ENCODE results near the gene KRTAP2-1. TPM values are rescaled to one million over a fixed set of nuclear protein-coding genes. Genes with fewer than 3 reads are reported as not detected.

The KRTAP2-1 gene
- polyA plus RNA-seq, 1 experiment: not detected

- no peaks in the 10 kb centered on the region for H3K36me3 ChIP-seq (ENCODE audit: control insufficient read depth, insufficient read depth, low read length)
- POLR2A ChIA-PET: interaction anchor here (0.5 to 0.6 kb wide), 4 partner anchors 28 to 573 kb away, joined by 3 to 18 read pairs (median 3); partner anchors contain the start of gene KRTAP2-3
- no peaks in the 10 kb centered on the region for H3K27me3 ChIP-seq (ENCODE audit: control insufficient read depth, insufficient read depth, low read length)
- no peak overlapping the region for H3K4me3 ChIP-seq (ENCODE audit: low read depth, low read length)
- DNase-seq (ENCODE audit: low read depth): no peak
- TF ChIP-seq, protein P1, sequence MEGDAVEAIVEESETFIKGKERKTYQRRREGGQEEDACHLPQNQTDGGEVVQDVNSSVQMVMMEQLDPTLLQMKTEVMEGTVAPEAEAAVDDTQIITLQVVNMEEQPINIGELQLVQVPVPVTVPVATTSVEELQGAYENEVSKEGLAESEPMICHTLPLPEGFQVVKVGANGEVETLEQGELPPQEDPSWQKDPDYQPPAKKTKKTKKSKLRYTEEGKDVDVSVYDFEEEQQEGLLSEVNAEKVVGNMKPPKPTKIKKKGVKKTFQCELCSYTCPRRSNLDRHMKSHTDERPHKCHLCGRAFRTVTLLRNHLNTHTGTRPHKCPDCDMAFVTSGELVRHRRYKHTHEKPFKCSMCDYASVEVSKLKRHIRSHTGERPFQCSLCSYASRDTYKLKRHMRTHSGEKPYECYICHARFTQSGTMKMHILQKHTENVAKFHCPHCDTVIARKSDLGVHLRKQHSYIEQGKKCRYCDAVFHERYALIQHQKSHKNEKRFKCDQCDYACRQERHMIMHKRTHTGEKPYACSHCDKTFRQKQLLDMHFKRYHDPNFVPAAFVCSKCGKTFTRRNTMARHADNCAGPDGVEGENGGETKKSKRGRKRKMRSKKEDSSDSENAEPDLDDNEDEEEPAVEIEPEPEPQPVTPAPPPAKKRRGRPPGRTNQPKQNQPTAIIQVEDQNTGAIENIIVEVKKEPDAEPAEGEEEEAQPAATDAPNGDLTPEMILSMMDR (IDR thresholded peaks at IDR 0.05; ENCODE audit: insufficient read depth, low read depth, low read length): no peak
- CTCF ChIA-PET: interaction anchor here (0.9 to 2.0 kb wide), 6 partner anchors 11 to 298 kb away, joined by 3 to 7 read pairs (median 3); partner anchors contain the start of gene KRTAP2-3
Measured at GRCh38 chr17:41024697-41025096, 22.4 kb downstream of the KRTAP2-1 start.

DNA sequence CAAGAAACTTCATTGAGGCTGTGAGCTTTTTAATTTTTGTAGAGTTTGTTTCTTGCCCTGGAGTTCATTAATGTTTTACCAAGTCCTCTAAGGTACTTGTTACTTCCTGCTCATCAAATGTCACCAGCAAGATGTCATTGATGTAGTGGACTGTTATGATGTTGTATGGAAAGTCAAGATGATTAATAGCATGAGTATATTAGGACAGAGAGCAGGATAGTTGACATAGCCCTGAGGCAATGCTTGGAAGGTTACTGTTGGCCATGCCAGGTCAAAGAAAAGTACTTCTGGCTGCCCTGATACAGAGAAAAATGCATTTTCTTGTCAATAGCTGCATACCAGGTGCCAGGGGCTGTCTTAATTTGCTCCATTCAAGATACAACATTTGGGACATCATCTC is 26.8 kb downstream of the KRTAP2-1 start:
- ChIA-PET CTCF (no interaction called here), POLR2A (no interaction called here)
- H3K4me3 ChIP-seq (ENCODE audit: low read depth, low read length): no peak overlapping the region

GRCh38 chr17:41019415-41019814 is 27.7 kb downstream of the KRTAP2-1 start:
- no peaks in the 10 kb centered on the region for H3K27me3 ChIP-seq (ENCODE audit: control insufficient read depth, insufficient read depth, low read length)
- ChIA-PET POLR2A (interaction anchor here (0.6 kb wide), 1 partner anchor 266 kb away, joined by 5 read pairs; no protein-coding TSS in a partner anchor), CTCF (interaction anchor here (0.8 kb wide), 1 partner anchor 477 kb away, joined by 3 read pairs; no protein-coding TSS in a partner anchor)
- no peaks in the 10 kb centered on the region for H3K36me3 ChIP-seq (ENCODE audit: control insufficient read depth, insufficient read depth, low read length)
- DNase-seq (ENCODE audit: low read depth): no peak
- no peak overlapping the region for H3K4me3 ChIP-seq (ENCODE audit: low read depth, low read length)
- TF ChIP-seq, protein P1 (IDR thresholded peaks at IDR 0.05; ENCODE audit: insufficient read depth, low read depth, low read length): no peak

More for the DNA sequence above, 26.8 kb downstream of the KRTAP2-1 start:
- DNase-seq (ENCODE audit: low read depth): no peak
- TF ChIP-seq, protein P1 (IDR thresholded peaks at IDR 0.05; ENCODE audit: insufficient read depth, low read depth, low read length): no peak
- no peaks in the 10 kb centered on the region for H3K36me3 ChIP-seq (ENCODE audit: control insufficient read depth, insufficient read depth, low read length)
- H3K27me3 ChIP-seq (ENCODE audit: control insufficient read depth, insufficient read depth, low read length): no peaks in the 10 kb centered on the region

DNA sequence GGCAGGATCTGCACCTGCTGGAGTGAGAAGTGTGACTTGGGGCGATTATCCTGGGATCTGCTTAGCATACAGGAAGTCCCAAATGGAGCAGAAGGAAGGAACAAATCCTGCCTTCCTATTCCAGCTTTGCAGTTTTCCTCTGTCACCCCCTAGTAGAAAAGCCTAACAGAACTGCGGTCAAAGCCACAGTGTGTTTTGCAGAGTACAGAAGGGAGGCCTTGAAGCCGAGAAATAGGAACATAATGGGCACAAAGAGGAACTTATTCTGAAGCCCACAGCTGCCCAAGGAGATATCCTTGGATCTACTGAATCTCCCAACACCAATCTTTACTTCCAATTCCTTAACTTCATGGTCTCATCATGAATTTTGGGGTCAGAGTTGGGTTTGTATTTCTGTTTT is 28.6 kb downstream of the KRTAP2-1 start:
- TF ChIP-seq, protein P1 (IDR thresholded peaks at IDR 0.05; ENCODE audit: insufficient read depth, low read depth, low read length): no peak
- CTCF ChIA-PET: interaction anchor here (0.6 to 1.2 kb wide), 4 partner anchors 10 to 727 kb away, joined by 3 to 5 read pairs (median 3); no protein-coding TSS in a partner anchor
- Histone ChIP-seq H3K27me3 (ENCODE audit: control insufficient read depth, insufficient read depth, low read length) (no peaks in the 10 kb centered on the region), H3K4me3 (ENCODE audit: low read depth, low read length) (no peak overlapping the region), H3K36me3 (ENCODE audit: control insufficient read depth, insufficient read depth, low read length) (no peaks in the 10 kb centered on the region)
- POLR2A ChIA-PET: interaction anchor here (0.6 kb wide), 1 partner anchor 40 kb away, joined by 5 read pairs; no protein-coding TSS in a partner anchor
- DNase-seq (ENCODE audit: low read depth): no peak

DNA sequence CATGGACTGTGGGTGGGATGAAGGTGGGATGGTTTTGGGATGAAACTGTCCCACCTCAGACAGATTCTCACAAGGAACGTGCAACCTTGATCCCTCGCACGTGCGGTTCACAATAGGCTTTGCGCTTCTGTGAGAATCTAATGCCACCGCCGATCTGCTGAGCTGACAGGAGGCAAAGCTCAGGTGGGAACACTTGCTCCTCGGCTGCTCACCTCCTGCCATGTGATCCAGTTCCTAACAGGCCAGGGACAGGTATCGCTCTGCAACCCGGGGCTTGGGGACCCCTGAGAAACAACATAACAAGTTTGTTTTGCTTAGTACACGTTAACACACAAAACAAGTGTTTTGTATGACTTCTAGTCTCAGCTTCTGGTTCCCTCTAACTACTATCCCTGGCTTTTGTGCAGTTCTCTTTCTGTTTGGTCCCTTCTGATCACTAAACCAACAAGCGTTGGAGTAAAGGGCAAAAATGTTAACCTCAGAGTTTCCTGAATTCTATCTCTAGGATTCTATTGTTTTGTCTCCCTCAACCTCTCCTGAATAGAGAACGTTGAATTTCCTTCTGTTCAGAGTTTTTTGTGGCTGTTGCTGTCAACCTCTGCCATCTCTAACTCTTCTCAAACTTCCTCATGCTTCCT is 30.4 kb downstream of the KRTAP2-1 start:
- POLR2A ChIA-PET: no interaction called here
- no peaks in the 10 kb centered on the region for H3K27me3 ChIP-seq (ENCODE audit: control insufficient read depth, insufficient read depth, low read length)

More for the DNA sequence above, 30.4 kb downstream of the KRTAP2-1 start:
- TF ChIP-seq, protein P1 (IDR thresholded peaks at IDR 0.05; ENCODE audit: insufficient read depth, low read depth, low read length): no peak
- CTCF ChIA-PET: interaction anchor here (0.6 to 1.3 kb wide), 3 partner anchors 43 to 631 kb away, joined by 3 to 4 read pairs (median 3); no protein-coding TSS in a partner anchor
- Histone ChIP-seq H3K4me3 (ENCODE audit: low read depth, low read length) (no peak overlapping the region), H3K36me3 (ENCODE audit: control insufficient read depth, insufficient read depth, low read length) (no peaks in the 10 kb centered on the region)
- no peak for DNase-seq (ENCODE audit: low read depth)
